DMS153 (cell line): ENCODE measurements around the gene ACCS.
A peak's percentile ranks its signal among the peaks of the same experiment; 100 is the strongest.

Source experiments
- DNase-seq: peaks from one replicate; lab custom pipeline; 2025; lab: John Stamatoyannopoulos, UW

ACCS gene, protein sequence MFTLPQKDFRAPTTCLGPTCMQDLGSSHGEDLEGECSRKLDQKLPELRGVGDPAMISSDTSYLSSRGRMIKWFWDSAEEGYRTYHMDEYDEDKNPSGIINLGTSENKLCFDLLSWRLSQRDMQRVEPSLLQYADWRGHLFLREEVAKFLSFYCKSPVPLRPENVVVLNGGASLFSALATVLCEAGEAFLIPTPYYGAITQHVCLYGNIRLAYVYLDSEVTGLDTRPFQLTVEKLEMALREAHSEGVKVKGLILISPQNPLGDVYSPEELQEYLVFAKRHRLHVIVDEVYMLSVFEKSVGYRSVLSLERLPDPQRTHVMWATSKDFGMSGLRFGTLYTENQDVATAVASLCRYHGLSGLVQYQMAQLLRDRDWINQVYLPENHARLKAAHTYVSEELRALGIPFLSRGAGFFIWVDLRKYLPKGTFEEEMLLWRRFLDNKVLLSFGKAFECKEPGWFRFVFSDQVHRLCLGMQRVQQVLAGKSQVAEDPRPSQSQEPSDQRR

DNA sequence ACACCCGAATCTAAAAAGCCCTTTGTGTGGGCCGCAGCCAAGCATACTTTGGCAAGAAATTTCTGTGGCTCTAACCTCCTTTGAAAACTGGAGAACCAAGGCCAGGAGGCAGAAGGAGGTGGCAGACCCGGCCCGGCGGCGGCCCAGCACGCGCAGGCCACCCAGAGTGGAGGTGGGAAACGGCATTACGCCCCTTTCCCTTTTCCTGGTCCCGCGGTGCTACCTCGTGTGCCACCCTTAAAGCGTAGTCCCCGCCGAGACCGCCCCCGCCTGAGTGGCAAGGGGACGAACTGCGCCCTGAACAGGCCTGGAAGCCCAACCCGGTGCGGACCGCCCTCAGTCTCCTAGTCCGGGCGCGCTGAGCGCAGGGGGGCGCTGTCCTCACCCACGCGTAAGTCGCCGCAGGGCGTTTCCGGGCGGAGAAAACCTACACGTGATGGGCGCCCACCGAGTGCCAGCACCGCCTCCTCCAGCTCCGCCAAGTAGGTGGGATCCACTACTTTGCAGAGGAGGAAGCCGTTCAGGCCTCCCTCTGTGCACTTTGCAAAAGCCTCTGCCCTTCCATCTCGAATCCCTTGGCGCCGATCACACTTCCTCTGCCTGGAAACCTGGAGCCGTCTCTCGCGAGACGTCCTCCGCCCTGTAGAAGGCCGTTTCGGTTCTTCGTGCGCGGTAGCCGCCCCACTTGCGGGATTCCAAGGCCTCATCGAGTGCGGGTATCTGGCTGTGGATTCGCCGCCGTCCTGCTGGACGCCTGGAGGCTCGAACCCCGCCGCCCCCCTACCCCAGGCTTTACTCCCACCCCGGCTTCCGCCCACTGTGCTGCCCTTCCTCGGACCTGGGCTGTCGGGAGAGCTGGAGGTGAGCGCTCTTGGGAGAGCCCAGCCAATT is at the start of gene ACCS:
ACCS (plus strand) TSS at position 430 of the 891 bp plus-strand sequence. CDS start 1,358 bp downstream, outside the sequence.
- DNase-seq = peak; percentile 89

DNA sequence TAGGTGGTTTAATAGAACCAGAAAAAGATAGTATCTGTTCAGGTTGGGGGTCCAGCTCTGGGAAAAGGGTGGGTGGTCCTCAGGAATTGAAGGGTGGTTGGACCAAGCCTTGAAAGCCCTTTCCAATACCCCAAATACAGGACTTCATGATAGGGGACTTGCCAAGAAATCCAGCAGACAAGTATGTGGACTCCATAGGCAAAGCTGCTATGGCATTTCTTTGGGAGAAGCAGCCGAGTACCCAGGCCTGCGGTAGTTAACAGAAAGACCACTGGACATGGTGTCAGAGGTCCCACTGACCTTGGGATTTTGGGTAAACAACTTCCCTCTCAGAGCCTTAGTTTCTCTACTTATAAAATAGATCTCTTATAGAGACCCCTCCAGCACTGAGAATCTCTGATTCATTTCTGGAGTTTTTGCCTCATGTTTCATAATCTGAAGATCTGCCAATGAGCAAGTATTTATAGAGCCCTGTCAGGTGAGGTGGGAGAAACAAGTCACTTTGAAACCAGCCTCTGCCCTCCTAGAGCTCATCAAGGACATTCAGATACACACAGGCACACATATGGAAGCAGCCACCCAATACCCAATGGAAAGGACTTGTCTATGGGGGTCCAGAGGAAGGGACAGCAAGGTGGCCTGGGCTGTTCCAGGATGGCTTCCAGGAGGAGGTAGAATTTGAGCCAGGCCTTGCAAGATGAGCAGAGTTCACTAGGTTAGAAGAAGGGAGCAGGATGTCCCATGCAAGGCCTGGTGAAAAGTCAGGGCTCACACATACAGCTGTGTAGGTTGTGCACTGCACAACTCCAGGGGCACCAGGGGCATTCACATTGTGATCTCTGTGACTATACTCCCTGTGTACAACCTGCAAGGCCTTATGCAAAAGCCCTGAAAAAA is 49.3 kb upstream of the ACCS start:
- no peak for DNase-seq

DNA sequence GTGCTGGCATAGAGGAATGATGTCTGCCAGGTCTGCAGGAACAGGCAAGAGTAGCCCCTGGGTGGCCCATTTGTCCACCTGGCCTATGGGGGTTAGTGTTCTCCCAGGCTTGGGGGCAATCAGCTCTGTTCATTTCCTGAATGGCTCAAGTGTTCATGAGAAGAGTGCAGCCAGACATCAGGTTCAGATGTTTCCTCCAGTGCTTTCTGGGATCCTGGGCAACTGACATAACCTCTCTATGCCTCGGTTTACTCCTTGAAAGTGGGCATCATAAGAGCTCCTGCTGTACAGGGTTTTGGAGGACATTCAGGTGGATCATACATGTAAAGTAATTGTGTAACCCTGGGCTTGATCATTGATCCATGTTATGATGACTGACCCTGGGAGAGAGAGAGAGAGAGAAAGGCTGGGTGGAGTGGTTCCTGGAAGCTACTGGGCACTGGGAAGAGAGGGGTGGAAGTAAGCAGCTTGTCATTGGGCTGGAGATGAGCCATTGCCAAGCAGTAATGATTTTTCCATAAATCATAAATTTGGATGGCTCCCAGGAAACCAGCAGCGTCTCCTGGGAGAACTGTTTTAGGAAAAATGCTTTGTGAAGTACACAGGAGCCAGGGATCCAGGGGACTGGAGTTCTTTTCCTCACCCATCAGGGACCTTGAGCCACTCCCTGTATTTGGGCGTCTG is 48.5 kb upstream of the ACCS start:
- DNase-seq = no peak

DNA sequence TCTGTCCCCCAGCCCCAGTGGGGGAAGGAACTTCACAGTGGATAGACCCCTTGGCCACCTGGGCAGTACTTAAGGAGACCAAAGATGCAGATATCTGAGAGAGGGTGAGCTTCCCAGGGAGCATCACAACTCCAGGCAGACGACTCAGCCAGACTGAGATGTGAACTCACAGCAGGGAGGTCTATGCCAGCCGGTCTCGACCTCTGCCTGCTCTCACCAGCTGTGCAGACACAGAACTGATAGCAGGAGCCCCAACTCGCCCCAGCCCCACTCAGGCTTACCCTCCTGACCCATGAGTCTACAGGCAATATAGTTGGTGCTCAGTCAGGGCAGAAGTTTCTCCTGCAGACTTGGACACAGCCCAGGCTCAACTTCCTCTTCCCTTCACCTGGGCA is 47.9 kb upstream of the ACCS start:
- DNase-seq = no peak

DNA sequence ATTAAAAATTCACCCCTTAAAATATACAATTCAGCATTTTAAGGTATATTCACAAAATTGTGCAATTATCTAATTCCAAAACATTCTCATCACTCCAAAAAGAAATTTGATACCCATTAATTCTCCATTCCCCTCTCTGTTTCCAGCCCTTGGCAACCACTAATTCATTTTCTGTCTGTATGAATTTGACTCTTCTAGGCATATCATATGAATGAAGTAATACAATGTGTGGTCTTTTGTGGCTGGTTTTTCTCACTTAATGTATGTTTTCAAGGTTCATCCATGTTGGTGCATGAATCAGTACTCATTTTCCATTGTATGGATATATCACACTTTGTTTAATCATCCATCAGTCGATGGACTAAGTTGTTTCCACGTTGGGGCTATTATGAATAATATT is 47.2 kb upstream of the ACCS start:
- no peak for DNase-seq

DNA sequence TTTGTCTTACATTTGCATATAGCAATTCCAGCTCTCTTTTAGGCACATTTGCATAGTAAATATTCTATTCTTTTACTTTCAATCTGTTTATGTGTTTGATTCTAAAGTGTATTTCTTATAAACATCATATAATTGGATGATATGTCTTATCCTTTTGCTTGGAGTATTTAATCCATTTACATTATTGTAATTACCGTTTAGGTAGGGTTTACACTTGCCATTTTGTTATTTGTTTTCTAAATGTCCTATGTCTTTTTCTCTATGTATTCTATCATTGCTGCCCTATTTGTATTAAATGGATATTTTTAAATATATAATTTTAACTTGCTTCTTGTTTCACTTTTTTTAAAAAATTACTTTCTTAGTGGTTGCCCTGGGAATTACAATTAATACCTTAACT is 41.1 kb upstream of the ACCS start:
- no peak for DNase-seq

DNA sequence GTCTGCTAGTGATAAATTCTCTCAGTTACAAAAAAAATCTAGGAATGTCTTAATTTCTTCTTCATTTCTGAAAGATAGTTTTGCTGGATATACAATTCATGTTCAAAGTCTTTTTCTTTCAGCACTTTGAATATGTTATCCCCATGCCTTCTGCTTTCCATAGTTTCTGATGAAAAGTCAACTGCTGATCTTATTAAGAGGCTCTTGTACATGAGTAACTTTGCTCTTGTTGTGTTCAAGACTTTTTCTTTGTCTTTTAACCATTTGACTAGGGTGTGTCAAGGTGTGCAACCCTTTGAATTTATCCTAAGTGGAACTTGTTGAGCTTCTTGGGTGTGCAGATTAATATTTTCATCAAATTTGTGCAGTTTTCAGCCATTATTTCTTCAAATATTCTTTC is 40.3 kb upstream of the ACCS start:
- no peak for DNase-seq

DNA sequence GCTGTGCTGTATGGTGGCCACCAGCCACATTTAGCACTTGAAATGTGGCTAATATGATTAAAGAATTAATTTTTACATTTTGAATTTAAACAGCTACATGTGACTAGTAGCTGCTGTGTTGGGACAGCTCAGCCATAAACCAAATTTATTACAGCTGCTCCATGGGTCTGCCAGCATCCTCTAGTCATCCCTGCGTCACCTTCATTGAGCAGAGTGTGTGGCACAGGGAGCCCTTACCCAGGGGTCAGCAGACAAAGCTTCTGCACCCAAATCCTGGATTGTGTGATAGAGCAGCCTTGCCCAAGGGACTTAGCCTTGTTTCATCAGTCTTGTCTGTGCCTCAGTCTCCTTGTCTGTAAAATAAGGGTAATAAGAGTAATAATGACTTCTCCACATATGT is 37.7 kb upstream of the ACCS start:
- no peak for DNase-seq

DNA sequence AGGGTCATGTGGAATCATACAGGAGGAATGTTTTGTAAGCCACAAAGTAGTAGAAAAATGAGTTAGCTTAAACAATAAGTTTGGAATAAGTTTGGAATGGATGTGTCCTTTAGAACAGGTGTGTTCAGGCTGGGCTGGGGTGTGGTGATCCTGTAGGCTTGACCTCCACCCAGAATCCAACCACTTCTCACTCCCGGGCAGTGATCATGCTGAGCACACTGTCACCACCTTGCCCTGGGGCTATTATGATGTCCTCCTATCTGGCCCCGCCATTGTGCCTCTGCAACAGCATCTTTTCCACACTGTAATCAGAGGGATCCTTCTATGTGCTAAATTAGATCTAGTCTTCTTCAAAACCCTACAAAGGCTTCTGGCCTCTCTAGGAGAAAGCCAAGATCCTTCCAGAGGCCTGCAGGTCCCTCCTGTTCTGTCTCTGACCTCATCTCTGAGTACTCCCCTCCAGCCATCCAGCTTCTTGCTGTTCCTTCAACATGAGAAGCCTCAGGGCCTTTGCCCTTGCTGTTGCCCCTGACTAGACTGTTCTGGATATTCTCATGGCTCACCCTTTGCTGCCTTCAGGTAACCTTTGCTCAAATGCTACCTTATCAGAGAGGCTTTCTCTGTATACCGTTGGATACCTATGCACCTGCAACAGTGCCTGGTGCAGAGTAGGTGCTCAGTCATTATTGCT is 37.1 kb upstream of the ACCS start:
- no peak for DNase-seq

DNA sequence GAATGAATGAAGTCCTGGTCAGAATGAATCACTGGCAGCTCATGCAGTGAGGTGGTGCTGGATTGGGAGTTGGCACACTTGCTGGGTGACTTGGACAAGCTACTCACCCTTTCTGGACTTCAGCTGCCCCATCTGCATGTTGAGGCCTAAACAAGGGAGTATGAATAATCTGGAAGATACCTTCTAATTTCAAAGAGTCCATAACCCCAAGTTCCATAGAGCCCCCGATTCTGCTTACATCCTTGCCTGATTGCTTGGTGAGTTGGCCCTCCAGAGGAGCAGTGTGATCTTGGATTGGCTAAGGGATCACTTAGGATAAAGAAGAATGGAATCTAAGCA is 36.6 kb upstream of the ACCS start:
- DNase-seq = no peak

DNA sequence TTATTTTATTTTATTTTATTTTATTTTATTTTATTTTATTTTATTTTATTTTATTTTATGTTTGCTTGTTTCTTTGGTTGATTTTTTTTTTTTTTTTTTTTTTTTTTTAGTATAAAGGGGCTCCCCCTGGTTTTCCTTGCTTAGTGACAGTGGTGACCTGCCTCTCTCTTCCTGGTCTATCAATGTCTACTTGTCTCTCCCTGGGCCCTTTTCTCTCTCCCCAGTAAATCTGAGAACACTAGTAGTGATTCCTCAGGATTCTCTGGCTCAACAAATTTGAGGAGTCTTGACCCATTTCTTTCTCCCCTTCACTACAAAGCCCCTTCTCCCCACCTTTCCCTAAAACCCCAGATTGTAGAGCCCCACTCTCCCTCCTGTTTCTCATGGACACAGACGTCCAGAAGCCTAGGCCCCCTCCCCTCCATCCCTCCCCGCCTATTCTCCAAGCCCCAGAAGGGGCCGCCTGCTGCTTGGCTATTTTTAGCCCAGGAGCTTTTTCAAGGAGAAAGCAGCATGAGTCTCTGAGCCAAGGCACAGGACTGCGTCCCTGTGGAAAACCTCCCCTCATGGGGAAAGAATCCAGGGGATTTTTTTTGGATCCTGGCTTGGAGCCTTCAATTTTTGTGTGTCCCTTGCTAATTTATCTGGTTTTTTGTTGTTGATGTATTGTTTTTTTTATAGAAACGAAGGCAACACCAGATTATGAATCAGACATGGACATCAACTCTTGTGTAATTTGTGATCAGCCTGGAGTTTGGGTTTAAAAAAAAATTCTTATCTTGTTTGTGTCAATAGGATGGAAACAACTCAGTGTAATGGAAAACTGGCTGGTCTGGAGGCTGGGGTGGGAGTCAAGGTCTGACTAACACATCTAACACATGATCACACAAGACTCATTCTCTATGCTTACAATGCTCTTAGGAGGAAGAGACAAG is 35.8 kb upstream of the ACCS start:
- DNase-seq = no peak

DNA sequence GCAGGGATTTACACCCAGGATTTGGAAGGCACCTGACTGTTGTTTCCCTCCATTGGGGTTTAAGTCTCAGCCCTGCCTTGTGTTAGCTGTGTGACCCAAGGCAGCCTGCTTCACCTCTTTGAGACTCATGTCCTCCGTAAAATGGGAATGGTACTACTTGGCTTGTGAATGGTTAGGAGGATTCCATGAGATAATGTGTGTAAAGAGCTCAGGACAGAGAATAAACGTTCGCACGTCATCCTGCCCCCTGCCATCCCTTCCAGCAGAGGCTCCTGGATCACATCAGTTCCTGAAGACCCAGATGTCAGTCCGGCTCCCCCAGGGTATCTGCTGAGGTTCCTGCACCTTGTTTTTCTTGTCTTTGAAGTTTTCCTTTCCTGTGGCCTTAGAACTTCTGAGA is 35.1 kb upstream of the ACCS start:
- no peak for DNase-seq

DNA sequence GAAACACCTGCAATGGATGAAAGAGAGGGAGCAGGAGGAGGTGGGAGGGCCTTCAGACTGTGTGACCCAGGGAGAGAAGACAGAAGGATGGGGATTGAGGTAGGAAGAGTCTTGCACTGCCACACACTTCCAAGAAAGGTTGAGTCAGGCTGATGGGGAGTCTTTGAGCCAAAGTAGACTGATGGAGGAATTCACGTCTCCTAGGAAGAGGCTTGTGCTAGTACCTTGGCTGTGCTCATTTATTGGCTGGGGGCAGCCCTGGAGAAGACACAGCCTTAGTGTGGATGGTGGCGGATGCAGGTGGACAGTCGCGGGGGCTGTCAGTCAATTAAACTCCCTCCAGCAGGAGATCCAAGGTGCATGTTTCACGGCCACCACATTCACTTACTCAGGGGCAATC is 34.5 kb upstream of the ACCS start:
- DNase-seq = no peak

DNA sequence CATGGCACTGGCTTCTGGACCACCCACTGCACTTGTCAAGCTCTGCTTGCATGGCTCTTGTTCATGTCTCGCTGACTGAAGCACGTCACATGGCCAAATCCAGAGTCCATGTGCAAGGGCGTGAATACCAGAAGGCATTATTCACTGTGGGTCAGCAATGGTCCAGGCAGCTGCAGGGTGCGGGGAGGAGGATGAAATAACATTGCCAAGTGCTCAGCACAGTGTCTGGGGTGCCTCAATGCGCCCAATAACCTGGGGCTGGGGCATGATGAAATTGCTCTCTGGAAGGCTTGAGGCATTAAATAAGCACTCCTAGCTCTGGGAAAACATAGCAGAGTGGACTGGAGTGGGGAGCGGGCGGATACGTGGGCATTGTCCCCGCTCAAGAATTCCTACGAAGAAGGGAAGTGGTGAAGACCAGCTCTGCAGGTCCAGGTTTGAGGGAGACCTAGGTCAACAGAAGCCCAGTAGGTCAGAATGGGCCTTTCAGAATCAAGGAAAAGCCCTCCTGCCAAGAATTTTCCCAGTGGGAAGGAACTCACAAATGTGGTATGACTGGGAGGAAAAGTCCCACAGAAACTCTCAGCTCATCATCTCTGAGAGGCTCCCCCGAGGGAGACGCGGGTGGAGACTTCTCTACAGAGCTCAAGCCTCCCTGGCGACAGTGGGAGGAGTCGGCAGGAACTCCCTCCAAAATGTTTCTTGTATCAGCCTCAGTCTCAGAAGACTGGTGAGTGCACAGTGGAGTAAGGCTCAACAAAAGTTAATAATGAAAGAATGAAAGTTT is 33.6 kb upstream of the ACCS start:
- DNase-seq = no peak

DNA sequence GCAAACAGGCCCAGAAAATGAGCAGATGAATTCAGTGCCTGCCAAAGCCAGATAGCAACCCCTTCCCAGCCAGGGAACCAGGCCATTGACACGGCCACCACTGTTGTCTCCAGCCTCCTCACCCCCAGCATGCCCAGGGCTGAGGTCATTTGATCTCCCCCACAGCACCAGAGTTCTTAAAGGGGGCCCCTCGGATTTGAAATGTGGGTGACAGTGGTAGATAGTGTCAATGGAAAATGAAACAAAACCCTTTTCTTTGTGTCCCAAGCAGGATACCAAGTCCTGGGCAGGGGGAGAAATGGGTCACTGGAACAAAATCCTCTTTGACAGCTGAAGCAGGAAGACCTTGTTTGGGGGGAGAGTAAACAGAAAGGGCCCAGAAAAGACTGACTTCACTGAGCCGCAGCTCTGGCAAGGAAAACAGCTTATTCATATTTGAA is 32.6 kb upstream of the ACCS start:
- DNase-seq = no peak

DNA sequence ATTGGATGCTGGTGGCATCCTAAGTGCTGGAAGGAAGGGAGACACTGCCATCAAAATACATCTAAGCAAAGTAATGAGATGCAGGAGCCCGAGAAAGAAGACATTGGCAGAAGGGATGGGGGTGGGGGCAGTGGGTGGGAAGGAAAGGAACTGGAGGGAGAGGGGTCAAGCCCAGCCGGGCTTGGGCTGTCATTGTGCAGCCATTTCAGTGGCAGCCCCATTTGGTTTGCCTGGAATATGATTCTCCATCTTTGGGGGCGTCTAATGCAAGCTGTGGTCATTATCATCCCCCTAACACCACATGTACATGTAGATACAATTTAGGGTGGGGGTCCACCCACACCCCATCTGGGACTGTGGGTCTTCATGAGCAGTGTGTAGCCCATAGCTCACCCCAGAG is 32.2 kb upstream of the ACCS start:
- DNase-seq = no peak

DNA sequence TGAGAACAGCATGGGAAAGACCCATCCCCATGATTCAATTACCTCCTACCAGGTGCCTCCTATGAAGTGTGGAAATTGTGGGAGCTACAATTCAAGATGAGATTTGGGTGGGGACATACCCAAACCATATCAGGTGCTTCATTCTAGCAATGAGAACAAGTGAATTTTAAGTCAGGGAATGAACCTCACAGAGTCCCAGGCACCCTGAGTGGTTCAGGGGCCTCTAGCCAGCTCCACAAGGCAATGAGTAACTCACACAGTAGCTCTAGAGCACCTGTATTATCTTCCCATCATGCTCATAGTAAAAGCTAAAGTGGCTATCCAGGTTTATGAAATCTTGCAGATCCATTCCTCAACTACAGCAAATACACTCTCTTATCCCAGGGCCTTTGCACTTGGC is 31.4 kb upstream of the ACCS start:
- no peak for DNase-seq

DNA sequence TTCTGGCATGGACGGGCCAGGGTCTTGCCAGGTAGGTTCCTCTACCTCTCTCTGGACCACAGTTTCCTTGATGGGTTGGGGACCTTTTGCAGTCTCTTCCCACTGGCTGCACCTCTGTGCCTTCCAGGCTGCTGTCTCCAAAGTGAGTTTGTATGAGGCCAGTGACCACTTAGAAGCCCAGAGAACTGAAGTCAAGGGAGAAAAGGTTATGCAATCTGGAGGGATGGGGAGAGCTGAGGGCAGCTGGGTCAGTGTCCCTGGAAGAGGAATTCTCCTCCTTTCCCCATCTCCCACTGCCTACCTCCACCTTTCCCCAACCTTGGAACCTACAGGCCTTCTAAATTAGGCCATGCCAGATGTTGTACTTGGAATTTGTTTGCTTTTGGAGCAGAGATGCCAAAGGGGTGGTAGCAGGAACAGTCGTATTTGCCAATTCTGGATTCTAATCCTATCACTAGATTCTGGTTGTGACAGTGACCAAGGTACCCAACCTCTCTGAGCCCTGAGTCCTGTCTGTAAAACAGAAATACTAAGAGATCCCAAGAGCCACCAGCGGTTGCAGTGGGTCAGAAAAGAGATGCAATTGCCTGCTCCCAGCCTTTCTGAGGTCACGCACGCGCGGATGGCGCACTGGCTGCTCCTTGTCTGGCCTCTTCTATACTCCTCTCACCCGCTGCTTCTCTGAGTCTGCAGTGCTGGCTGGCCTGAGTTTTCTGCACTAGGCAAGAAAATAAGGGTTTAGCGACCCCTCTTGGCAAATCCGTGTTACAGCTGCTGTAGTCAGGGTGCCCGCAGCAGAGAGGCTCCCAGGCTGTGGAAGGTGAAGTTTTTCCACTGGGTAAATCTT is 29.0 kb upstream of the ACCS start:
- DNase-seq = peak; percentile 3
